Panc1 (cell line): ENCODE results near the gene ROR1. TPM values are rescaled to one million over a fixed set of nuclear protein-coding genes. Genes with fewer than 3 reads are reported as not detected.

Experiments used
- ATAC-seq: fragments of 200-7000 bp; cut with Tn5 transposase; 2 replicates; pipeline ENCODE4 v1.9.1; 2020; ENCODE audit warnings: mild to moderate bottlenecking, moderate library complexity
- BruUV-seq: library from RNA; stranded (reverse); fragments of 400-500 nt; replicated peaks from 2 replicates; lab custom pipeline; 2021; lab: Mats Ljungman, UMichigan
- CTCF ChIA-PET: fragments of 300-600 bp; sonication (Branson Sonifier 250); formaldehyde crosslinking; loops from one replicate; lab custom pipeline; 2022; ENCODE audit warnings: antibody characterized with exemption; lab: Charles Lee
- POLR2A ChIA-PET: fragments of 300-600 bp; sonication (Branson Sonifier 250); formaldehyde crosslinking; loops from one replicate; lab custom pipeline; 2022; ENCODE audit warnings: antibody characterized with exemption; lab: Charles Lee
- DNase-seq: peaks from one replicate; pipeline ENCODE4 v3.0.0-alpha.2; 2010; ENCODE audit warnings: low read depth, low spot score
- H3K27ac ChIP-seq: 2 replicates; pipeline ENCODE4 v1.5.1; 2011; ENCODE audit warnings: mild to moderate bottlenecking, low read length, inconsistent platforms
- H3K27me3 ChIP-seq: fragments of 200-500 bp; sonication (Bioruptor generic); 2 replicates; pipeline ENCODE4 v1.6.0; 2014; ENCODE audit warnings: low read length, inconsistent platforms; ENCODE audit not compliant: control insufficient read depth, insufficient read depth
- H3K36me3 ChIP-seq: fragments of 200-500 bp; sonication (Bioruptor generic); 2 replicates; pipeline ENCODE4 v1.5.1; 2014; ENCODE audit warnings: inconsistent platforms, mild to moderate bottlenecking, low read length, moderate library complexity; ENCODE audit not compliant: control insufficient read depth, insufficient read depth
- H3K4me1 ChIP-seq: 2 replicates; pipeline ENCODE4 v1.5.1; 2011; ENCODE audit warnings: inconsistent platforms, mild to moderate bottlenecking, low read length, moderate library complexity; ENCODE audit not compliant: control insufficient read depth, insufficient read depth
- H3K4me3 ChIP-seq, 2 experiments: 2 replicates each; pipeline ENCODE4 v1.5.1; 2011 to 2012; ENCODE audit warnings: low read depth in 2 of 2, low read length in 2 of 2, mild to moderate bottlenecking in 2 of 2, inconsistent platforms in 1 of 2, moderate library complexity in 1 of 2
- H3K9me3 ChIP-seq: fragments of 200-500 bp; sonication (Bioruptor generic); 2 replicates; pipeline ENCODE4 v1.5.1; 2014; ENCODE audit warnings: low read depth, mild to moderate bottlenecking, inconsistent platforms, low read length, moderate library complexity; ENCODE audit not compliant: control insufficient read depth, insufficient read depth
- CTCF ChIP-seq: fragments of 450-650 bp; IDR thresholded peaks from 2 replicates; pipeline ENCODE4 v1.5.1; 2017; ENCODE audit warnings: mild to moderate bottlenecking
- POLR2AphosphoS5 ChIP-seq: IDR thresholded peaks from 2 replicates; pipeline ENCODE4 v1.6.1; 2012; ENCODE audit warnings: mild to moderate bottlenecking, low read depth, low read length, moderate library complexity
- SIN3A ChIP-seq: IDR thresholded peaks from 2 replicates; pipeline ENCODE4 v1.6.1; 2012; ENCODE audit warnings: low read depth, mild to moderate bottlenecking, low read length, moderate library complexity, borderline replicate concordance; ENCODE audit not compliant: insufficient read depth
- TCF7L2 ChIP-seq: IDR thresholded peaks from 2 replicates; pipeline ENCODE4 v1.6.1; 2011; ENCODE audit warnings: mild to moderate bottlenecking, low read depth, low read length, inconsistent platforms
- in situ Hi-C: cut with HindIII; loops from 2 replicates; pipeline ENCODE4 v1.10.0; 2016; ENCODE audit warnings: low sequenced_read_pairs, low pct_unique_long_range_greater_than_20kb
- intact Hi-C: fragments of 100-400 bp; cut with micrococcal nuclease; formaldehyde crosslinking; loops from one replicate; pipeline ENCODE4 v1.10.0; 2022; ENCODE audit not compliant: unreplicated experiment
- total RNA-seq: library from RNA; stranded (reverse); gene quantifications from one replicate; pipeline ENCODE4 v1.2.1, GENCODE V29; 2021; ENCODE audit not compliant: unreplicated experiment
- TF ChIP-seq, protein P1 (sequence below), 2 experiments: IDR thresholded peaks; 2 replicates each; pipeline ENCODE4 v1.6.1; 2011 to 2012; ENCODE audit warnings: low read depth in 2 of 2, control low read depth in 1 of 2, low read length in 1 of 2, mild to moderate bottlenecking in 1 of 2, moderate library complexity in 1 of 2; ENCODE audit not compliant: insufficient read depth in 1 of 2

Gene ROR1
- total RNA-seq, 1 experiment from 2014 or later: 19.3 TPM

GRCh38 chr1:63859480-63860275 is 85.9 kb downstream of the ROR1 start:
- Histone ChIP-seq H3K4me1 (peaks cover 12% of the 10 kb centered on the region; the same call in 1 of the 2 replicates), H3K4me3 (no peak overlapping the region), H3K27ac (no peak overlapping the region), H3K9me3 (no peaks in the 10 kb centered on the region), H3K27me3 (no peaks in the 10 kb centered on the region), H3K36me3 (no peaks in the 10 kb centered on the region)
- ChIA-PET CTCF (no interaction called here), POLR2A (interaction anchor here (0.7 kb wide), 1 partner anchor 168 kb away, joined by 3 read pairs; no protein-coding TSS in a partner anchor)
- in situ Hi-C loops: no loop called here
- no TSS peak for BruUV-seq
- no peak for ATAC-seq
- intact Hi-C loops: loop anchor here (10.0 kb wide), 1 partner anchor 85 kb away; the partner anchor contains the start of gene ROR1
- TF ChIP-seq SIN3A (no peak), CTCF (no peak), TCF7L2 (no peak), POLR2AphosphoS5 (no peak)
- TF ChIP-seq, protein P1, sequence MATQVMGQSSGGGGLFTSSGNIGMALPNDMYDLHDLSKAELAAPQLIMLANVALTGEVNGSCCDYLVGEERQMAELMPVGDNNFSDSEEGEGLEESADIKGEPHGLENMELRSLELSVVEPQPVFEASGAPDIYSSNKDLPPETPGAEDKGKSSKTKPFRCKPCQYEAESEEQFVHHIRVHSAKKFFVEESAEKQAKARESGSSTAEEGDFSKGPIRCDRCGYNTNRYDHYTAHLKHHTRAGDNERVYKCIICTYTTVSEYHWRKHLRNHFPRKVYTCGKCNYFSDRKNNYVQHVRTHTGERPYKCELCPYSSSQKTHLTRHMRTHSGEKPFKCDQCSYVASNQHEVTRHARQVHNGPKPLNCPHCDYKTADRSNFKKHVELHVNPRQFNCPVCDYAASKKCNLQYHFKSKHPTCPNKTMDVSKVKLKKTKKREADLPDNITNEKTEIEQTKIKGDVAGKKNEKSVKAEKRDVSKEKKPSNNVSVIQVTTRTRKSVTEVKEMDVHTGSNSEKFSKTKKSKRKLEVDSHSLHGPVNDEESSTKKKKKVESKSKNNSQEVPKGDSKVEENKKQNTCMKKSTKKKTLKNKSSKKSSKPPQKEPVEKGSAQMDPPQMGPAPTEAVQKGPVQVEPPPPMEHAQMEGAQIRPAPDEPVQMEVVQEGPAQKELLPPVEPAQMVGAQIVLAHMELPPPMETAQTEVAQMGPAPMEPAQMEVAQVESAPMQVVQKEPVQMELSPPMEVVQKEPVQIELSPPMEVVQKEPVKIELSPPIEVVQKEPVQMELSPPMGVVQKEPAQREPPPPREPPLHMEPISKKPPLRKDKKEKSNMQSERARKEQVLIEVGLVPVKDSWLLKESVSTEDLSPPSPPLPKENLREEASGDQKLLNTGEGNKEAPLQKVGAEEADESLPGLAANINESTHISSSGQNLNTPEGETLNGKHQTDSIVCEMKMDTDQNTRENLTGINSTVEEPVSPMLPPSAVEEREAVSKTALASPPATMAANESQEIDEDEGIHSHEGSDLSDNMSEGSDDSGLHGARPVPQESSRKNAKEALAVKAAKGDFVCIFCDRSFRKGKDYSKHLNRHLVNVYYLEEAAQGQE (IDR thresholded peaks at IDR 0.05; ENCODE audit: insufficient read depth in 1 of 2, low read depth in 2 of 2, low read length in 1 of 2): no peak
- DNase-seq: no peak

- ATAC-seq: no peak
- POLR2A ChIA-PET: no interaction called here
- in situ Hi-C loops: no loop called here
- Histone ChIP-seq H3K4me1 (peaks cover 25% of the 10 kb centered on the region), H3K4me3 (no peak overlapping the region), H3K9me3 (no peaks in the 10 kb centered on the region), H3K27ac (no peak overlapping the region; the same call in 1 of the 2 replicates), H3K36me3 (no peaks in the 10 kb centered on the region), H3K27me3 (no peaks in the 10 kb centered on the region)
- TF ChIP-seq POLR2AphosphoS5: no peak
- TF ChIP-seq SIN3A: no peak
- BruUV-seq: no TSS peak
- no peak for DNase-seq
- intact Hi-C loops: loop anchor here (10.0 kb wide), 1 partner anchor 86 kb away; the partner anchor contains the start of gene ROR1
- CTCF ChIA-PET: no interaction called here
These were observed 87.4 kb downstream of the ROR1 start for GRCh38 chr1:63861052-63861691.
